Tibial artery (tissue), 4 donors: Measurements from ENCODE around the gene GYS2.
"Not testable (repeated sequence)": the region's sequence is repeated elsewhere in the genome, so short reads cannot be mapped to it uniquely, and the experiment has no call there.

Source experiments
- DNase-seq, 2 donors: peaks; one replicate each; pipeline ENCODE4 v3.0.0-alpha.2; 2019
- H3K27ac ChIP-seq, 2 donors: fragments of 200-600 bp; sonication (generic) in 1 of 2; 1 replicate in 1 of 2; 2 replicates in 1 of 2; pipeline ENCODE4 v1.5.1; 2018 to 2019; ENCODE audit warnings: mild to moderate bottlenecking in 1 of 2
- H3K27me3 ChIP-seq, 2 donors: fragments of 200-600 bp; sonication (generic) in 1 of 2; one replicate each; pipeline versions ENCODE4 v1.5.1 to v1.6.0; 2016 to 2019
- H3K36me3 ChIP-seq, 3 donors: fragments of 200-600 bp; sonication (generic) in 2 of 3; one replicate each; pipeline ENCODE4 v1.5.1; 2016 to 2019; ENCODE audit warnings: mild to moderate bottlenecking in 2 of 3
- H3K4me1 ChIP-seq, 4 donors: fragments of 200-600 bp; sonication (generic) in 2 of 4; 1 replicate in 3 of 4; 2 replicates in 1 of 4; pipeline ENCODE4 v1.5.1; 2016 to 2019
- H3K4me3 ChIP-seq, 2 donors: fragments of 200-600 bp; sonication (generic) in 1 of 2; 1 replicate in 1 of 2; 2 replicates in 1 of 2; pipeline ENCODE4 v1.5.1; 2018 to 2019; ENCODE audit warnings: mild to moderate bottlenecking in 2 of 2
- H3K9me3 ChIP-seq, 3 donors: fragments of 200-600 bp; sonication (generic) in 1 of 3; one replicate each; pipeline ENCODE4 v1.5.1; 2016 to 2019
- CTCF ChIP-seq, 2 experiments: fragments of 200-600 bp in 1 of 2; fragments of 450-650 bp in 1 of 2; IDR thresholded peaks; one replicate each; pipeline ENCODE4 v1.5.1; 2017 to 2019; ENCODE audit warnings: antibody characterized with exemption in 2 of 2, mild to moderate bottlenecking in 1 of 2, moderate library complexity in 1 of 2
- intact Hi-C: fragments of 100-400 bp; cut with DNase I; formaldehyde crosslinking; loops from one replicate; pipeline ENCODE4 v1.15.0; 2023; ENCODE audit warnings: low total_unique reads

GYS2 gene

DNA sequence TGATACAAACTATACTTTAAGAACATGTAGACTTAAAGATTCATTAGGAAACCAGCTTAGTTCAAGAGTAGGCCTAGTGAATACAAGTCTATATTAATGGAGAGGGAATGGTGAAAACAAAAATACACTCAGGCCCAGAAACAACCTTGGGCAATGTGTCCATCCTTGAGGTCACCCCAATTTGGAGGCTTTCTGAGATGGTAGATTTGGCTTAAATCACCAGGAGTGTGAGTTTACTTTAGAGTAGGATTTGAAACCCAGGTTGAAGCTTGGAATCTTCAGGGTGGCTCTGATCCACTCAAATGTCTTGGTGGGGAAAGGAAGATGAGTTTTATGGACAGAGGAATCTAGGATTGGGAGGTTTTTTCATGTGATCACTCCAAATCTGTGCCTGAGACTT lies 42.5 kb upstream of the GYS2 start:
- H3K27ac ChIP-seq: no peak overlapping the region
- no peaks in the 10 kb centered on the region for H3K9me3 ChIP-seq
- H3K4me1 ChIP-seq: peaks cover 0 to 4% (median 0%) of the 10 kb centered on the region in 4 donors
- DNase-seq: no peak
- H3K4me3 ChIP-seq: no peak overlapping the region
- H3K27me3 ChIP-seq: no peaks in the 10 kb centered on the region
- peaks cover 58 to 89% (median 77%) of the 10 kb centered on the region in 3 donors for H3K36me3 ChIP-seq
- intact Hi-C loops: no loop called here
- TF ChIP-seq CTCF (IDR thresholded peaks at IDR 0.05): no peak

DNA sequence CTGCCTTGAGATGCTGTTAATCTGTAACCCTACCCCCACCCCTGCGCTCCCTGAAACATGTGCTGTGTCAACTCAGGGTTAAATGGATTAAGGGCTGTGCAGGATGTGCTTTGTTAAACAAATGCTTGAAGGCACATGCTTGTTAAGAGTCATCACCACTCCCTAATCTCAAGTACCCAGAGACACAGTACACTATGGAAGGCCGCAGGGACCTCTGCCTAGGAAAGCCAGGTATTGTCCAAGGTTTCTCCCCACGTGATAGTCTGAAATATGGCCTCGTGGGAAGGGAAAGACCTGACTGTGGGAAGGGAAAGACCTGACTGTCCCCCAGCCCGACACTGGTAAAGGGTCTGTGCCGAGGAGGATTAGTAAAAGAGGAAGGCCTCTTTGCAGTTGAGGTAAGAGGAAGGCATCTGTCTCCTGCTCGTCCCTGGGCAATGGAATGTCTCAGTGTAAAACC lies 40.4 kb upstream of the GYS2 start:
- intact Hi-C loops, H3K27me3 ChIP-seq, H3K4me1 ChIP-seq, DNase-seq, H3K27ac ChIP-seq, H3K4me3 ChIP-seq, H3K9me3 ChIP-seq: not testable (repeated sequence)
- H3K36me3 ChIP-seq: peaks cover 60 to 88% (median 78%) of the 10 kb centered on the region in 3 donors

DNA sequence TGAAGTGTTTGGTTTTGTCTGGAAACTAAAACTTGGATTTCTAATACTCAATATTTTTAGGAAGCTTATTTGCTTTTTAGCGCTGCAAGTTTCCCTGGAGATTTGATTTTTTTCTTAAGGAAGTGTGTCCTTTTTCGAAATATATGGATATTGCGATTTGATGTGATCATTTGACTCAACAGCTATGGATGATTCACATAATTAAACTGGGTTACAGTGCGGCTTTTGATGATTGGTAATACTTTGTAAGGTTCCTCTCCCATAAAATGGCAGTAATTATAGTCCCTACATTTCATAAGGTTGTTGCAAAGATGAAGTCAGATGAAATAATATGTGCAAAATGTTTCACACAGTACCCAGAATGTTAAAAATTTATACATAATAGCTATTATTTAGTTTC lies 39.9 kb upstream of the GYS2 start:
- intact Hi-C loops: no loop called here
- DNase-seq: no peak
- Histone ChIP-seq H3K4me1 (no peaks in the 10 kb centered on the region), H3K36me3 (peaks cover 60 to 84% (median 78%) of the 10 kb centered on the region in 3 donors), H3K9me3 (no peaks in the 10 kb centered on the region), H3K4me3 (no peak overlapping the region), H3K27me3 (no peaks in the 10 kb centered on the region), H3K27ac (no peak overlapping the region)
- no peak for TF ChIP-seq CTCF (IDR thresholded peaks at IDR 0.05)

GRCh38 chr12:21643758-21644157 lies 39.1 kb upstream of the GYS2 start:
- no peak for DNase-seq
- H3K27ac ChIP-seq: no peak overlapping the region
- TF ChIP-seq CTCF (IDR thresholded peaks at IDR 0.05): no peak
- H3K4me3 ChIP-seq: no peak overlapping the region
- no peaks in the 10 kb centered on the region for H3K9me3 ChIP-seq
- no peaks in the 10 kb centered on the region for H3K27me3 ChIP-seq
- H3K4me1 ChIP-seq: peaks cover 0 to 2% (median 0%) of the 10 kb centered on the region in 4 donors
- H3K36me3 ChIP-seq: peaks cover 60 to 77% (median 74%) of the 10 kb centered on the region in 3 donors
- intact Hi-C loops: no loop called here

DNA sequence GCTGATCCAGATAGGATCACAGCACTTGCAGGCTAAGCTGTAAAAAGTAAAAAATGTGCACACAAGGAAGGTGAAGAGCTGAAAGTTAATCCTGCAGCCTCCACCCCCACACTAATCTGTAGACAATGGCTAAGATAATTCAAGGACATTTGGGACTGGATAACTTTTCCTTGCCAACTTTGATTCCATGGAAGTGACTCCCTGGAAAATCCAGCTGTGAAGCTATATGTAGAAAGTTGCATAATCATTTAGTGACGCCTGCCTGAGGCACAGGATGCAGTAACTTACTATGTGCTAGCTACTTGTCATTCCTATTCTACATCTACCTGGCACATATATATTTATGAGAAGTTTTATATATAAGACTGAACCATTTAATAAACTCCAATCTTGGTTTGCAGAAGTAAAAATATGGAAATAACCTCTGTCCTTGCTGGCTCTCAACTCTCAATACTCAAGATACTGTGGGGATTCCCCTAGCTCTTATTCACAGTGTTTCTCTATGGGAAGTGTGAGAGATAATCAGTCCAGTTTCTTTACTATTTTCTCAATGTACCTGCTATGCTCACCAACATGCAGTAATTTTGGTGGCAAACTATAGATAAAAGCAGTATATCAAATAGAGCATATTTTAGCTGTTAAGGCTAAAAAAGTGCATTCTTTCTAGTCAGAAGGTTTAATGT lies 38.2 kb upstream of the GYS2 start:
- no peak for DNase-seq
- no peak for TF ChIP-seq CTCF (IDR thresholded peaks at IDR 0.05)
- intact Hi-C loops: no loop called here
- Histone ChIP-seq H3K9me3 (no peaks in the 10 kb centered on the region), H3K36me3 (peaks cover 66 to 80% (median 68%) of the 10 kb centered on the region in 3 donors), H3K27me3 (no peaks in the 10 kb centered on the region), H3K27ac (no peak overlapping the region), H3K4me1 (peaks cover 0 to 6% (median 0%) of the 10 kb centered on the region in 4 donors), H3K4me3 (no peak overlapping the region)

DNA sequence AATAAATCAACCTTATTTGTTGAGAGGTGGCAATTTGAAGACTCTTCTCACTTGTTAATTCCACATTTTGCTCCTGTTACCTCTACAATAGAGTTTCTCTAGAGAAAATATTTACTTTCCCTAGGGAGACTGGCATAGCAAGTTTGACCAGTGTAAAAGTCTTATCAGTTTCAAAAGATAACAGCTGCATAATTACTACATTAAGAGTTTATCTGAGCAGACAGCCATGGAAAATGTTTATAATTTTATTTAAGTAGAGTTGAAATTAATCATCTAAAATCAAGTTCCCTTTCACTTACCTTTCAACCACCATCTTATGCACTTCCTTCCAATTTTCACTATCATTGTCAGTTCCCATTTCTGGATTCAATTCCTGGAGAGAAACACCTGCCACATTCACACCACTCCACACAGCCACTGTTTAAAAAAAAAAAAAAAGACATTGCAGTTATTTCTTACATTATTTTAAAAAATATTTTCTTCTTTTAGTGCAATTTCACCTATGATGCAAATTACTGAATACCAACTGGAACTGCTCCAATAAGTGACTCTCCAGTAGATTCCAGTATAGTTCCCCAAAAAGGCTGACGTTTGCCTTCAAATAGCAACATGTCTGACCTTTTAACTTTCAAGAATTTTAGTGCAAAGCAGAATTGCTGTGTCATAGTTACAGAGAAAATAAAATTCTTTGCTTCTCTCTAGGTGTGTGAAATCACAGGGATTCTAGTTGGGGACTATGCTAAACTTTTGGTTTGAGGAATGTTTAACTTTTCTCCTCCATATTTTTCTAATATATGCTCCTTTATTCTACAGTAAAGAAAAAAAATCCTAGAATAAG lies 33.6 kb upstream of the GYS2 start:
- Histone ChIP-seq H3K4me1 (peaks cover 0 to 6% (median 0%) of the 10 kb centered on the region in 4 donors), H3K27ac (no peak overlapping the region), H3K4me3 (no peak overlapping the region), H3K36me3 (peaks cover 70 to 80% (median 73%) of the 10 kb centered on the region in 3 donors), H3K27me3 (no peaks in the 10 kb centered on the region), H3K9me3 (no peaks in the 10 kb centered on the region)
- TF ChIP-seq CTCF (IDR thresholded peaks at IDR 0.05): no peak
- intact Hi-C loops: no loop called here
- no peak for DNase-seq
